HFFc6 (cell line): ENCODE results near the gene AQP12A. TPM values are rescaled to one million over a fixed set of nuclear protein-coding genes. Genes with fewer than 3 reads are reported as not detected.

Experiments
- DNase-seq: peaks from one replicate; pipeline ENCODE4 v3.0.0-alpha.2; 2018
- H3K27ac Mint-ChIP-seq: 2 replicates; pipeline ENCODE4 v1.8.0; 2020; ENCODE audit warnings: mild to moderate bottlenecking, mixed read lengths
- H3K27me3 Mint-ChIP-seq: 2 replicates; pipeline ENCODE4 v1.8.0; 2021; ENCODE audit warnings: mild to moderate bottlenecking, moderate library complexity, mixed read lengths; ENCODE audit not compliant: insufficient read depth
- H3K36me3 Mint-ChIP-seq: 2 replicates; pipeline ENCODE4 v1.8.0; 2021; ENCODE audit warnings: low read depth, mixed read lengths
- H3K4me1 Mint-ChIP-seq: 2 replicates; pipeline ENCODE4 v1.8.0; 2020; ENCODE audit warnings: low read depth, mixed read lengths
- H3K4me3 Mint-ChIP-seq: 2 replicates; pipeline ENCODE4 v1.8.0; 2020; ENCODE audit warnings: mild to moderate bottlenecking, moderate library complexity, mixed read lengths
- H3K9me3 Mint-ChIP-seq: 2 replicates; pipeline ENCODE4 v1.8.0; 2020; ENCODE audit warnings: mild to moderate bottlenecking, mixed read lengths
- CTCF ChIP-seq: fragments of 200-600 bp; sonication (generic); IDR thresholded peaks from 2 replicates; pipeline ENCODE4 v1.5.0; 2021; ENCODE audit warnings: antibody characterized with exemption, mild to moderate bottlenecking
- total RNA-seq, 6 experiments: library from RNA; stranded (reverse); fragmentation: NEBNext Ultra II Directional; extraction: Animal tissue kit (Norgen Biotek cat#: 25700); gene quantifications; 2 replicates in 1 of 6; 3 replicates in 5 of 6; pipeline ENCODE4 v1.2.3, GENCODE V29; 2021

AQP12A gene
- total RNA-seq, 6 experiments from 2014 or later: not detected

- Mint-ChIP-seq H3K4me1 (no peaks in the 10 kb centered on the region), H3K9me3 (no peaks in the 10 kb centered on the region), H3K27ac (no peak overlapping the region), H3K27me3 (peaks cover 19% of the 10 kb centered on the region), H3K36me3 (no peaks in the 10 kb centered on the region), H3K4me3 (no peak overlapping the region)
- DNase-seq: no peak
- no peak for TF ChIP-seq CTCF
Observed at GRCh38 chr2:240722796-240723735, 31.4 kb downstream of the AQP12A start.

- H3K36me3 Mint-ChIP-seq: no peaks in the 10 kb centered on the region
- no peak overlapping the region for H3K27ac Mint-ChIP-seq
- TF ChIP-seq CTCF: no peak
- H3K9me3 Mint-ChIP-seq: no peaks in the 10 kb centered on the region
- no peak overlapping the region for H3K4me3 Mint-ChIP-seq
- peaks cover 21% of the 10 kb centered on the region for H3K27me3 Mint-ChIP-seq
- no peaks in the 10 kb centered on the region for H3K4me1 Mint-ChIP-seq
- DNase-seq: no peak
Observed at GRCh38 chr2:240723851-240724250, 32.2 kb downstream of the AQP12A start.

GRCh38 chr2:240724431-240724830, 32.8 kb downstream of the AQP12A start:
- Mint-ChIP-seq H3K9me3 (no peaks in the 10 kb centered on the region), H3K4me1 (no peaks in the 10 kb centered on the region), H3K27me3 (peaks cover 26% of the 10 kb centered on the region), H3K27ac (no peak overlapping the region), H3K4me3 (no peak overlapping the region), H3K36me3 (no peaks in the 10 kb centered on the region)
- DNase-seq: no peak
- TF ChIP-seq CTCF: no peak

- H3K36me3 Mint-ChIP-seq: no peaks in the 10 kb centered on the region
- DNase-seq: no peak
- no peak overlapping the region for H3K27ac Mint-ChIP-seq
- no peak overlapping the region for H3K4me3 Mint-ChIP-seq
- no peak for TF ChIP-seq CTCF
- peaks cover 27% of the 10 kb centered on the region for H3K27me3 Mint-ChIP-seq
- H3K9me3 Mint-ChIP-seq: no peaks in the 10 kb centered on the region
- H3K4me1 Mint-ChIP-seq: no peaks in the 10 kb centered on the region
Observed at GRCh38 chr2:240725266-240725665, 33.6 kb downstream of the AQP12A start.

- Mint-ChIP-seq H3K4me3 (no peak overlapping the region), H3K9me3 (no peaks in the 10 kb centered on the region), H3K4me1 (no peaks in the 10 kb centered on the region), H3K27ac (no peak overlapping the region), H3K27me3 (peaks cover 24% of the 10 kb centered on the region), H3K36me3 (no peaks in the 10 kb centered on the region)
- DNase-seq: no peak
- TF ChIP-seq CTCF: no peak
Observed at GRCh38 chr2:240725671-240726070, 34.0 kb downstream of the AQP12A start.
